IPS DF 6.9 (cell line): ENCODE data around the gene UTP11.

ENCODE experiments used
- DNase-seq: peaks from one replicate; pipeline ENCODE4 v3.0.0-alpha.2; 2013; ENCODE audit warnings: low read depth, low spot score
- H3K27ac ChIP-seq: one replicate; pipeline ENCODE4 v1.5.1; 2013; ENCODE audit warnings: low read length, control low read depth
- H3K27me3 ChIP-seq: 2 replicates; pipeline ENCODE4 v1.6.1; 2013; ENCODE audit warnings: mild to moderate bottlenecking, low read length; ENCODE audit not compliant: control insufficient read depth, insufficient read depth
- H3K36me3 ChIP-seq: 2 replicates; pipeline ENCODE4 v1.6.1; 2013; ENCODE audit warnings: low read length; ENCODE audit not compliant: control insufficient read depth, insufficient read depth
- H3K4me1 ChIP-seq: 2 replicates; pipeline ENCODE4 v1.6.1; 2013; ENCODE audit warnings: low read length; ENCODE audit not compliant: control insufficient read depth, insufficient read depth
- H3K4me3 ChIP-seq: 2 replicates; pipeline ENCODE4 v1.5.1; 2013; ENCODE audit warnings: mild to moderate bottlenecking, low read length
- H3K9me3 ChIP-seq: 2 replicates; pipeline ENCODE4 v1.6.1; 2013; ENCODE audit warnings: low read length, inconsistent platforms; ENCODE audit not compliant: control insufficient read depth, insufficient read depth
- WGBS: extraction: QIAGEN DNeasy Blood & Tissue Kit; methylation state at CpG from one replicate; pipeline ENCODE4 v1.1.7; 2013; ENCODE audit warnings: mixed read lengths, missing lambda C conversion rate; ENCODE audit not compliant: insufficient read length, insufficient coverage; 5-methylcytosine and 5-hydroxymethylcytosine counted together

UTP11 gene

DNA sequence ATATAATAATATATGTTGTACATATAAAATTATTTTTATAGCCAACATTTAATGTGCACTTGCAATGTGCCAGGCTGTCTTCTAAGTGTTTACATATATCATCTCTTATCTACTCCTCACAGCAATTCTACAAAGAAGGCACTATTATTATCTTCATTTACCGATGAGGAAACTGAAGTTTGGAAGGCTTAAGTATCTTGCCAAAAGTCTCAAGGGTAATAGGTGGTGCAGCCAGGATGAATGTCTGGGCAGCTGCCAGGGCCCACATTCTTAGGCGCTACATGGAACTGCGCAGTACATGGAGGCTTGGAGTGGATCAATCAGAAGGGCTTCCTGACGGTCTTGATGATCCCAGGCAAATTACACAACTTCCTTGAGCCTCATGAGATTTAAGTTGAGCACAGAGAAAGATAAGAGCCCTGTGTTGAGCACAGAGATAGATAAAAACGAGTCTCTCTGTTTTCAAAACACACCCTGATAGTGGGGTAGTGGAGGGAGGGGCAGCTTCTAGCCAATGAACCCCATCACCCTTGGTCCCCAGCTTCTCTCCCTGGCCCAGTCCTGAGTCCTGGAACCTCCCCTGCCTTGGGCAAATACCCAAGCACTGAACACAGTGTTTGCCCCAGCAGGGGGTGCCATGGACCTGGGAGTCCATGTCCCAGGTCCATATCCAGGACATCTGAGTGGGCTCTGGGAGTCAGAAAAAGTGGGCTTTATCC lies 24.8 kb downstream of the UTP11 start:
- Histone ChIP-seq H3K27ac (no peak overlapping the region), H3K36me3 (no peaks in the 10 kb centered on the region), H3K27me3 (no peaks in the 10 kb centered on the region), H3K9me3 (no peaks in the 10 kb centered on the region), H3K4me3 (no peak overlapping the region), H3K4me1 (no peaks in the 10 kb centered on the region; the same call in none of the 2 replicates)
- no CpG with 5 or more reads among the region's 5 CpGs for WGBS
- DNase-seq, result no peak

DNA sequence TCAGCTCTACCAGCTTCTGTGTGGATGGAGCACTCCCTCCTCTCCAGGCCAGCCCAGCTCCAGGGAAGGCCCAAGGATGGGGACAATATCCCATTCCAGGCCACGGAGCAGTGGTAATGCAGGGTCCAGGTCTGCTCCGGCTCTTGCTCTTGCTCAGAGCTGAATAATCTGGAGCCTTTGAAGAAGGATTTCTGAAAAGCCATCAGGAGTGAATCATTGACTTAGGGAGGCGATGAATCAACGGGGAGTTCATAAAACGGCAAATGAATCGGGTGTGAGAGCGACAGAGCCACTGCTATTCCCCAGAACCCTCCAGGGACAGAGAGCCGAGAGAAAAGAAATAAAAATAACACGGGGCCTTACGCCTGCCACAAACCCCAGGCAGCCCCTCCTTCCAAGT lies 26.3 kb downstream of the UTP11 start:
- H3K4me1 ChIP-seq, result no peaks in the 10 kb centered on the region; the same call in 1 of the 2 replicates
- no peak for DNase-seq
- WGBS, result no CpG with 5 or more reads among the region's 10 CpGs
- H3K36me3 ChIP-seq, result no peaks in the 10 kb centered on the region
- H3K27ac ChIP-seq, result no peak overlapping the region
- H3K4me3 ChIP-seq, result no peak overlapping the region
- no peaks in the 10 kb centered on the region for H3K27me3 ChIP-seq
- no peaks in the 10 kb centered on the region for H3K9me3 ChIP-seq

DNA sequence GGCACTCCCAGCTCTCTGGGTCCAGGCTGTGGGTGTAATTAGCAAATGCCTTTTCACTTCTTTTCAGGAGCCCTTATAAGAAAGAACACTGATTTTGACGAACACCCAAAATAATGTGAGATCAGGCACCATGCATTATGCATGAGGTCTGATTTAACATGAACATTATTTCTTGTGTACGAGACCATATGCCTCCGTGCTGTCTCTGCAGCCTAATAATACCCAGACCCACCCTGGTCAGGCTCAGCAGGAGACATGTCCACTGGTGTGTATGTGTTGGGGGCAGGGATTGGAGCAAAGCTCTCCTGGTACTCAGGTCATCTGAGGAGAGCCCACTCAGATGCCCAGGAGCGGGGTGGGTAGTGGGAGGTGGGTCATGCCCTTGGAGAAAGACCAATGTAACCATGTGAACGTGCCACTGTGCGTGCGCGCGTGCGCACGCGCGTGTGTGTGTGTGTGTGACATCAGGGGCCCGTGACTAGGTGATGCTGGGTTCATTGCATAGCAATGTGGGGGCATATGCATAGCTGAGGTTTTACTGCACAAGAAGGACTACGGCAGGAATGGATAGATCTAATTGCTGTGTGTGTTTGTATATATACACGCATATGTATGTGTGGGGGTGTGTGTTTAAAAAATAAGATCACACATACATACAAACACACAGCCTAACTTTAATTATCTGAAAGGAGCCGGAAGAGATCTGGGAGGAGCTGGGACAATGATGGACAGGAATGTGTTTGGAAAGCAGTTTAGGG lies 27.0 kb downstream of the UTP11 start:
- Histone ChIP-seq H3K4me1 (no peaks in the 10 kb centered on the region; the same call in 1 of the 2 replicates), H3K4me3 (no peak overlapping the region), H3K36me3 (no peaks in the 10 kb centered on the region), H3K9me3 (no peaks in the 10 kb centered on the region), H3K27ac (no peak overlapping the region), H3K27me3 (peaks cover 2% of the 10 kb centered on the region; the same call in 1 of the 2 replicates)
- no peak for DNase-seq
- WGBS, result no CpG with 5 or more reads among the region's 17 CpGs

DNA sequence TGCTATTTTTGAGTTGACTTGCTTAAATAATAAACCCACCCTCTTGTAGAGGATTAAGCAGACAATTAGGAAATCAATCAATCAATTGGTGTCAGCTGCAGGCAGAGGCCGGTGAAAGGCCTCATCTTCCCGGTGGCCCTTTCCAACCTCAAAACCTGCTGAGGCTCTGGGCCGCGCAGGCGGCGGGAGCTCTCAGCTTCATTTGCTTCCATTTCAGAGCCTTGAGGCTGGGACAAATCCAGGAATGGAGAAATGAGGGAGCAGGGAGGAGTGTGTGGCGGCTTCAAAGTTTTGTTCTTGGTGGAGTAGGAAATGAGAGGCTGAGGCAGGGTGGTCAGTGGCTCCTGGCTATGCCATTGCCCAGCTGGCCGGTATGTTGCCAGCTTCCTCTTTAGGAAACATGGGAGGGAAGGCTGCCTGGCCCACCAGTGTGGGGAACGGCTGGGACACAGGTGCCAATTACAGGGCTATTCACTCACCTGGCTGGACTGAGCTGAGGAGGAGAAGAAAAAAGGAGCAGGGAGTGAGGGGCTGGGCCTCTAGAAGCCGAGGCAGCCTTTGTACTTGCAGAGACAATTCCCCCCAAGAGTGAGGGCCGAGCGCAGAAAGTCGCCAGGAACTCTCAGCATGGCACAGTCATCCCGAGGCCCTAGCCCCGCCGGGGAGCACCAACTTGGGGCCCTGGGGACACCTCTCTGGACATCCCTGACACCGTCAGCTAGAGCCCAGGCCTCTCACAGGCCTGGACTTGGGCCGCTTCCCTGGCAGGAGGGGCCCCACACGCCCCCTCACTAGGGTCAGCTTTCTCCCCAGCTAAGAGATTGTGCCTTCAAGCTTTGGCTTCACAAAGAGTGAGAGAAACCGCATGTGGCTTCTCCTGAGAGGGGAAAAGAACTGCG lies 29.7 kb downstream of the UTP11 start:
- no peak overlapping the region for H3K27ac ChIP-seq
- no peak overlapping the region for H3K4me3 ChIP-seq
- DNase-seq, result no peak
- no peaks in the 10 kb centered on the region for H3K9me3 ChIP-seq
- no peaks in the 10 kb centered on the region for H3K36me3 ChIP-seq
- no CpG with 5 or more reads among the region's 21 CpGs for whole genome bisulfite sequencing
- H3K27me3 ChIP-seq, result peaks cover 6% of the 10 kb centered on the region; the same call in 1 of the 2 replicates
- no peaks in the 10 kb centered on the region; the same call in 1 of the 2 replicates for H3K4me1 ChIP-seq

DNA sequence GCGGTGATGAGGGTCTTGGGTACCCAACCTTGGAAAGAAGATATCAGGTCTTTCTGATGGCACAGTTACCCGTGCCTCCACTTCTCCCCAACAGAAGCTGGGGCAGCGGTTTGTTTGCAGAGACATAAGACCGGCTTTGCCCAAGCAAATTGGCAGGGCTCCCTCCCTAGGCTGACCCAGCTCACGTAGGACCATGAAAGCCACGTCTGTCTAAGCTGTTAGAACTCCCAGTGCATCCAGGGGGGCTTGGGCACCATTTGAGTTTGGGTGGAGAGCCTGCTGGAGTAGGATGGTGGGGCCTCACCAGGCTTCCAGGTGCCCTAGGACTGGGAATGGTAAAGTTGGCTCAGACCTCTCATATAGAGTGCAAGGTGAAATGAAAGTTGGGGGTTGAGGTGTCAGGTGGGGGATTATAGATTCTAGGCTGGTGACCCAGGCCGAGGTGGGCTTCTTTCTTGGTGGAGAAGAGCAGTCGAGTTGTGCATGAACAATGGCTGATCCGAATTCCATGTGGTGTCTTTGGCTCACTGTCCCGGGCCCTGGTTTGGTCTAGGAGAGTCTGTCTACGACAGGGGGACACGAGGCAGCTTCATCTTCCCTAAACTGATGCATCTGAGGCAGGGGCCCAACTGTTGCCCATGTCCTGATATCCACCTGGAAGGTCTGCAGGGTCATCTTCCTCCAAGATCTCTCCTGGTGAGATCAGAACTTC lies 30.7 kb downstream of the UTP11 start:
- no peak for DNase-seq
- H3K9me3 ChIP-seq, result no peaks in the 10 kb centered on the region
- peaks cover 4% of the 10 kb centered on the region; the same call in 1 of the 2 replicates for H3K4me1 ChIP-seq
- H3K4me3 ChIP-seq, result no peak overlapping the region
- H3K27me3 ChIP-seq, result peaks cover 10% of the 10 kb centered on the region; the same call in 1 of the 2 replicates
- no CpG with 5 or more reads among the region's 12 CpGs for WGBS
- H3K27ac ChIP-seq, result no peak overlapping the region
- no peaks in the 10 kb centered on the region for H3K36me3 ChIP-seq

DNA sequence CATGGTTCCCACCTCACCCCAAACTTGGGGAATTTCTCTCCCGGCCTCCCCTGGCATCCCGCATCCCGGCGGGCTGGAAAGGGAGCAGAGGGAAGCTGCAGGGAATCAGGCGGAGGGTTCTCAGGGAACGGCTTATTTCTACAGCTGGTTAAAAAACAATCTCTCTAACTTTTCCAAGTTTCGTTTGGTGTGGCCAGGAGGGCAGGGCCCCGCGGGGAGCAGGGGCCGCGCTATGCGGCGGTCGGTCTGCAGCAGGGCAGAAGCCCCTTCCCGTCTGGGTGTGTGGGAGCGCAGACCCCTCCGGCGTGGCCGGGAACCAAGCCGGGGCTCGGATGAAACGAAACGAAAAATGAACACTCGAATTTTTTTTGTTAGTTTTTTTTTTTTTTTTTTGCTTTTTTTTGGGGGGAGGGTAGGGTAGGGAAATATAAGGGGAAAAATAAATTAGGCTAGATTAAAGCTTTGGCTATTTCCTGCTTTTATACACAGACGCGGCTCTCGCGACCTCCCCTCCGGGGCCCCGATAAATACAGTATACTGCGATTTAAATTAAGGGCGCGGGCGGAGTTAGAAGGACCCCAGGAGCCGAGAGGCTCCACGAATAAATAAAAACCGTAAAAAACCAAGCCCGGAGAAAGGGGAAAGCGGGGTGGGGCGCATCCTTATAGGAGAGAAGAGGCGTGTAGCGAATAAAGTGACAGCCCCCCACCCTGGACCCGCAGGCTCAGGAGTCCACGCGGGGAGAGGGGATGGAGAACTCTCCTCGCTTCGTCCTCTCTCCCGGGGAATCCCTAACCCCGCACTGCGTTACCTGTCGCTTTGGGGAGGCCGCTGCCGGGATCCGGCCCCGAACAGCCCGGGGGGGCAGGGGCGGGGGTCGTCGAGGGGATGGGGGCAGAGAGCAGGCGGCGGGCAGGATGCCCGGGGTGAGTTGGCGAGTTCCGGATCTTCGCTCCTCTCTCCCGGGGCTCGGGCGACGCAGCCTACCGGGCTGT lies 32.0 kb downstream of the UTP11 start:
- WGBS, result no CpG with 5 or more reads among the region's 70 CpGs
- DNase-seq, result no peak
- Histone ChIP-seq H3K9me3 (no peaks in the 10 kb centered on the region), H3K4me3 (peak overlapping the region; percentile 39; the same call in 1 of the 2 replicates), H3K27me3 (peaks cover 14% of the 10 kb centered on the region; the same call in 1 of the 2 replicates), H3K27ac (no peak overlapping the region), H3K4me1 (peaks cover 4% of the 10 kb centered on the region; the same call in 1 of the 2 replicates), H3K36me3 (no peaks in the 10 kb centered on the region)

DNA sequence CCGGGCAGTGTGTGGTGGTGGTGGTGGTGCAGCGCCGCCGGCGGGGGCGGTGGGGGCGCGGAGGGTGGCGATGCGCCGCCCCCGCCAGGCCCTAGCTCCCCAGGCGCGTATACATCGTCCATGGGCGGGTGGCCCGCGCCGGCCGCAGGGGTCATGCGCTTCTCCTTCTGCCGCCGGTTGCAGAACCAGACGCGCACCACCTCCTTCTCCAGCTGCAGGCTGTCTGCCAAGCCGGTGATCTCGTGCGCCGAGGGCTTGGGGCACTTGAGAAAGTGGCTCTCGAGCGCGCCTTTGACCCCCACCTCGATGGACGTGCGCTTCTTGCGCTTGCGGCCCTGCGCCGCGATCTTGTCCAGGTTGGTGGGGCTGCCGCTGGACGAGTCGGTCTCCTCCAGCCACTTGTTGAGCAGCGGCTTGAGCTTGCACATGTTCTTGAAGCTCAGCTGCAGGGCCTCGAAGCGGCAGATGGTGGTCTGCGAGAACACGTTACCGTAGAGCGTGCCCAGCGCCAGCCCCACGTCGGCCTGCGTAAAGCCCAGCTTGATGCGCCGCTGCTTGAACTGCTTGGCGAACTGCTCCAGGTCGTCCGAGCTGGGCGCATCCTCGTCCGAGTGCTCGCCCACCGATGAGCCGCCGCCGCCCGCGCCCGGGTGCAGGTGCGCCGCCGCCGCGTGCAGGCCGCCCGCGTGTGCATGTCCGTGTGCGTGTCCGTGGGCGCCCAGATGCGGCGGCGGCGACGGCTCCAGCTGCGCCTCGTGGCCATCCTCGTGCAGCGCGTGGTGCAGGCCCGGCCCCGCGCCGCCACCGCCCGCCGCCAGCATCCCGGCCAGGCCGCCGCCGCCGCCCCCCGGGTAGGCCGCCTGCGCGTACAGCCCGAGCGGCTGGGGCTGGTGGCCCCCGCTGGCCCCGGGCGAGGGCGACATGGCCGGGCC lies 33.1 kb downstream of the UTP11 start:
- Histone ChIP-seq H3K4me3 (peak overlapping the region; percentile 26; the same call in 1 of the 2 replicates), H3K4me1 (peaks cover 4% of the 10 kb centered on the region; the same call in 1 of the 2 replicates), H3K9me3 (no peaks in the 10 kb centered on the region), H3K27ac (no peak overlapping the region), H3K36me3 (no peaks in the 10 kb centered on the region), H3K27me3 (peaks cover 14% of the 10 kb centered on the region; the same call in 1 of the 2 replicates)
- WGBS, result no CpG with 5 or more reads among the region's 115 CpGs
- DNase-seq, result no peak

DNA sequence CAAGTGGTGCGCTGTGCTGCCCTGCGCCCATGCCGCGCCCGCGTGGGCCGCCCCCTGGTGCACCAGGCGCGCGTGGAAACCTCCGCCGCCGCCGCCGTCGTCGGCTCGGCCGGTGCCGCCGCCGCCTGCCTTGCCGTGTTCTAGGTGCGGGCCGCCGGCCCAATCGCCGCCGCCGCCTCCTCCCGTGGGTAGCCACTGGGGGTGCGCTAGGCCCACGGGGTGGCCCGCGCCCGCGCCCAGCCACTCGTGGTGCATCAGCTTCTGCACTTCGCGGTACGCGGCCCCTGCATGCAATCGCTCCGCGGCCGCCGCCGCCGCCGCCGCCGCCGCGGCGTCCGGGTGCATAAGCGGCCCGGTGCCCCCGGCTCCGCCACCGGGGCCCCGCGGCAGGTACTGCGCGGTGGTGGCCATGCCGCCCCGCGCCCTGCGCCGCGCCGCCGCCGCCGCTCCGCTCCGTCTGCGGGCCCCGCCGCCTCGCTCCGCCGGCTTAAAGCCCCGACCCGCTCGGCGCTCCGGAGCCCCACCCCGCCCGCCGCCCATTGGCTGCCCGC lies 33.9 kb downstream of the UTP11 start, which contains the start of gene POU3F1:
POU3F1 (minus strand) TSS at position 461 of the 551 bp plus-strand sequence; CDS start at position 411, 50 bp downstream.
- H3K4me1 ChIP-seq, result peaks cover 5% of the 10 kb centered on the region; the same call in 1 of the 2 replicates
- no peak for DNase-seq
- no peaks in the 10 kb centered on the region for H3K36me3 ChIP-seq
- H3K9me3 ChIP-seq, result no peaks in the 10 kb centered on the region
- no peak within 1 kb of the TSS for H3K27ac ChIP-seq
- no CpG with 5 or more reads among the region's 92 CpGs for WGBS
- peak within 1 kb of the TSS; percentile 46; the same call in 1 of the 2 replicates for H3K4me3 ChIP-seq
- H3K27me3 ChIP-seq, result peaks cover 14% of the 10 kb centered on the region; the same call in 1 of the 2 replicates
